ENCODE results near the gene ITGB7. TPM values are rescaled to one million over a fixed set of nuclear protein-coding genes. Genes with fewer than 3 reads are reported as not detected.

Gene ITGB7
- polyA plus RNA-seq, 1 of the 3 experiments (the other 2 are of a cell fraction) = 0.25 TPM

DNA sequence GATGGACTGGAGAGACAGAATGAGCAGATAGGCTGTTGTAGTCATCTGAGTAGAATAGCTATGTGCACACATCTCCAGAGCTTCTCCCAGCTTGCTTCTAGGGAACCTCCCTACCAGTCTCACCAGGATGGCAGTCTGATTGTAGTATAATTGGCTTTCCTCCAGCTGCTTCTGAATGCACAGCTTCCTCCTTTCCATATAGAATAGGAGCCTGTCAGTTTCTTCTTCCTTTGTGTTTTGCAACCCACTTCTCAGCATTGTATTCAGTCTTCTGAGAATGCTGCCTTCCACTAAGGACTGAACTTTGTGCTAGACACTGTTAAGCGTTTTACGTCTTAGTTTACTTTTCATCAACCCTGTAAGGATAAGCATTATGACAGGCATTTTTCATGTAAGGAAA lies 24.1 kb downstream of the ITGB7 start:
- Histone ChIP-seq H3K9ac (no peak overlapping the region), H3K9me2 (no peaks in the 10 kb centered on the region), H3K79me2 (ENCODE audit: insufficient read depth) (peaks cover 41% of the 10 kb centered on the region), H2AFZ (ENCODE audit: low read depth) (no peak overlapping the region), H3F3A (replicated peaks; ENCODE audit: insufficient read depth) (peaks cover 20% of the 10 kb centered on the region), H4K20me1 (ENCODE audit: insufficient read depth) (no peaks in the 10 kb centered on the region; the same call in 1 of the 2 replicates), H3K4me3 (ENCODE audit: low read depth in 2 of 2, low read length in 1 of 2) (peak overlapping the region in 1 of 2 experiments; percentile 0; a peak in 1 of 4 replicates), H3K36me3 (replicated peaks in 1 of 2; ENCODE audit: control insufficient read depth in 1 of 2, insufficient read depth in 2 of 2, low read length in 1 of 2) (peaks cover 56 to 57% of the 10 kb centered on the region in 2 experiments), H3K27ac (ENCODE audit: low read depth in 2 of 2, low read length in 1 of 2) (no peak overlapping the region), H3K27me3 (ENCODE audit: insufficient read depth) (no peaks in the 10 kb centered on the region), H3K4me1 (ENCODE audit: control insufficient read depth in 1 of 2, insufficient read depth in 2 of 2, low read depth in 1 of 2, low read length in 1 of 2) (peaks cover 16 to 37% of the 10 kb centered on the region in 2 experiments; a peak in 3 of 4 replicates), H3K9me3 (no peaks in the 10 kb centered on the region), H3K4me2 (peak overlapping the region; percentile 97)
- ChIA-PET CTCF (interaction anchor here (0.7 to 23.1 kb wide), 9 partner anchors 8 to 85 kb away, joined by 3 to 272 read pairs (median 4); partner anchors contain the start of gene ESPL1), POLR2A (no interaction called here)
- TF ChIP-seq JUND (IDR thresholded peaks at IDR 0.05) (no peak), CHD2 (IDR thresholded peaks at IDR 0.05; ENCODE audit: low read length, partially characterized antibody) (no peak), GABPA (IDR thresholded peaks at IDR 0.05; ENCODE audit: low read depth) (no peak), POLR2AphosphoS5 (IDR thresholded peaks at IDR 0.05; ENCODE audit: low read depth, low read length) (no peak), TAF1 (IDR thresholded peaks at IDR 0.05; ENCODE audit: borderline replicate concordance, low read depth, low read length) (no peak), RCOR1 (IDR thresholded peaks at IDR 0.05; ENCODE audit: low read length) (no peak), FOXM1 (IDR thresholded peaks at IDR 0.05; ENCODE audit: low read depth) (no peak), ELF1 (IDR thresholded peaks at IDR 0.05) (no peak), EP300 (IDR thresholded peaks at IDR 0.05; ENCODE audit: borderline replicate concordance in 1 of 2, low read depth in 1 of 2, low read length in 1 of 2) (no peak), NFIC (IDR thresholded peaks at IDR 0.05; ENCODE audit: borderline replicate concordance) (no peak)
- TF ChIP-seq, protein P1, sequence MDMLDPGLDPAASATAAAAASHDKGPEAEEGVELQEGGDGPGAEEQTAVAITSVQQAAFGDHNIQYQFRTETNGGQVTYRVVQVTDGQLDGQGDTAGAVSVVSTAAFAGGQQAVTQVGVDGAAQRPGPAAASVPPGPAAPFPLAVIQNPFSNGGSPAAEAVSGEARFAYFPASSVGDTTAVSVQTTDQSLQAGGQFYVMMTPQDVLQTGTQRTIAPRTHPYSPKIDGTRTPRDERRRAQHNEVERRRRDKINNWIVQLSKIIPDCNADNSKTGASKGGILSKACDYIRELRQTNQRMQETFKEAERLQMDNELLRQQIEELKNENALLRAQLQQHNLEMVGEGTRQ (IDR thresholded peaks at IDR 0.05; ENCODE audit: borderline replicate concordance, low read depth, low read length) = no peak
- TF ChIP-seq, protein P2, sequence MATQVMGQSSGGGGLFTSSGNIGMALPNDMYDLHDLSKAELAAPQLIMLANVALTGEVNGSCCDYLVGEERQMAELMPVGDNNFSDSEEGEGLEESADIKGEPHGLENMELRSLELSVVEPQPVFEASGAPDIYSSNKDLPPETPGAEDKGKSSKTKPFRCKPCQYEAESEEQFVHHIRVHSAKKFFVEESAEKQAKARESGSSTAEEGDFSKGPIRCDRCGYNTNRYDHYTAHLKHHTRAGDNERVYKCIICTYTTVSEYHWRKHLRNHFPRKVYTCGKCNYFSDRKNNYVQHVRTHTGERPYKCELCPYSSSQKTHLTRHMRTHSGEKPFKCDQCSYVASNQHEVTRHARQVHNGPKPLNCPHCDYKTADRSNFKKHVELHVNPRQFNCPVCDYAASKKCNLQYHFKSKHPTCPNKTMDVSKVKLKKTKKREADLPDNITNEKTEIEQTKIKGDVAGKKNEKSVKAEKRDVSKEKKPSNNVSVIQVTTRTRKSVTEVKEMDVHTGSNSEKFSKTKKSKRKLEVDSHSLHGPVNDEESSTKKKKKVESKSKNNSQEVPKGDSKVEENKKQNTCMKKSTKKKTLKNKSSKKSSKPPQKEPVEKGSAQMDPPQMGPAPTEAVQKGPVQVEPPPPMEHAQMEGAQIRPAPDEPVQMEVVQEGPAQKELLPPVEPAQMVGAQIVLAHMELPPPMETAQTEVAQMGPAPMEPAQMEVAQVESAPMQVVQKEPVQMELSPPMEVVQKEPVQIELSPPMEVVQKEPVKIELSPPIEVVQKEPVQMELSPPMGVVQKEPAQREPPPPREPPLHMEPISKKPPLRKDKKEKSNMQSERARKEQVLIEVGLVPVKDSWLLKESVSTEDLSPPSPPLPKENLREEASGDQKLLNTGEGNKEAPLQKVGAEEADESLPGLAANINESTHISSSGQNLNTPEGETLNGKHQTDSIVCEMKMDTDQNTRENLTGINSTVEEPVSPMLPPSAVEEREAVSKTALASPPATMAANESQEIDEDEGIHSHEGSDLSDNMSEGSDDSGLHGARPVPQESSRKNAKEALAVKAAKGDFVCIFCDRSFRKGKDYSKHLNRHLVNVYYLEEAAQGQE (IDR thresholded peaks at IDR 0.05; ENCODE audit: low read depth, low read length) = no peak
- TF ChIP-seq, protein P3, sequence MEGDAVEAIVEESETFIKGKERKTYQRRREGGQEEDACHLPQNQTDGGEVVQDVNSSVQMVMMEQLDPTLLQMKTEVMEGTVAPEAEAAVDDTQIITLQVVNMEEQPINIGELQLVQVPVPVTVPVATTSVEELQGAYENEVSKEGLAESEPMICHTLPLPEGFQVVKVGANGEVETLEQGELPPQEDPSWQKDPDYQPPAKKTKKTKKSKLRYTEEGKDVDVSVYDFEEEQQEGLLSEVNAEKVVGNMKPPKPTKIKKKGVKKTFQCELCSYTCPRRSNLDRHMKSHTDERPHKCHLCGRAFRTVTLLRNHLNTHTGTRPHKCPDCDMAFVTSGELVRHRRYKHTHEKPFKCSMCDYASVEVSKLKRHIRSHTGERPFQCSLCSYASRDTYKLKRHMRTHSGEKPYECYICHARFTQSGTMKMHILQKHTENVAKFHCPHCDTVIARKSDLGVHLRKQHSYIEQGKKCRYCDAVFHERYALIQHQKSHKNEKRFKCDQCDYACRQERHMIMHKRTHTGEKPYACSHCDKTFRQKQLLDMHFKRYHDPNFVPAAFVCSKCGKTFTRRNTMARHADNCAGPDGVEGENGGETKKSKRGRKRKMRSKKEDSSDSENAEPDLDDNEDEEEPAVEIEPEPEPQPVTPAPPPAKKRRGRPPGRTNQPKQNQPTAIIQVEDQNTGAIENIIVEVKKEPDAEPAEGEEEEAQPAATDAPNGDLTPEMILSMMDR (IDR thresholded peaks at IDR 0.05) = no peak
- TF ChIP-seq, protein P4, sequence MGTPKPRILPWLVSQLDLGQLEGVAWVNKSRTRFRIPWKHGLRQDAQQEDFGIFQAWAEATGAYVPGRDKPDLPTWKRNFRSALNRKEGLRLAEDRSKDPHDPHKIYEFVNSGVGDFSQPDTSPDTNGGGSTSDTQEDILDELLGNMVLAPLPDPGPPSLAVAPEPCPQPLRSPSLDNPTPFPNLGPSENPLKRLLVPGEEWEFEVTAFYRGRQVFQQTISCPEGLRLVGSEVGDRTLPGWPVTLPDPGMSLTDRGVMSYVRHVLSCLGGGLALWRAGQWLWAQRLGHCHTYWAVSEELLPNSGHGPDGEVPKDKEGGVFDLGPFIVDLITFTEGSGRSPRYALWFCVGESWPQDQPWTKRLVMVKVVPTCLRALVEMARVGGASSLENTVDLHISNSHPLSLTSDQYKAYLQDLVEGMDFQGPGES (IDR thresholded peaks at IDR 0.05; ENCODE audit: low read depth, low read length) = no peak
- DNase-seq = no peak
- WGBS (ENCODE audit: low lambda C conversion rate) = 98% methylated on average over 2 of the region's 2 CpGs
